EH (cell line): ENCODE results near the gene CPD.
"Not testable (repeated sequence)": the region's sequence is repeated elsewhere in the genome, so short reads cannot be mapped to it uniquely, and the experiment has no call there.

Experiments used
- DNase-seq: peaks from one replicate; pipeline ENCODE4 v3.0.0-alpha.2; 2015; ENCODE audit warnings: low read depth

CPD gene

DNA sequence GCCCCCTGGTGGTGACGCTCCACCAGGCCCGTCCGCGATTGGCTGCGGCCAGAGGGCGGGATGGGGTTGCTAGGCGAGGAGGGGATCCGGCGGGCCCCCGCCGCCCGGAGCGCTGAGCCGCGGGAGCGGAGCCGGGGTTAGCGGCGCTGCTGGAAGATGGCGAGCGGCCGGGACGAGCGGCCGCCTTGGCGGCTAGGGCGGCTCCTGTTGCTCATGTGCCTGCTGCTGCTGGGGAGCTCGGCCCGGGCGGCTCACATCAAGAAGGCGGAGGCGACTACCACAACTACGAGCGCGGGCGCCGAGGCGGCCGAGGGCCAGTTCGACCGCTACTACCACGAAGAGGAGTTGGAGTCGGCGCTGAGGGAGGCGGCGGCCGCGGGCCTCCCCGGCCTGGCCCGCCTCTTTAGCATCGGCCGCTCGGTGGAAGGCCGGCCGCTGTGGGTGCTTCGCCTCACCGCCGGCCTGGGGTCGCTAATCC lies at the start of gene CPD:
Gene CPD, plus strand, starts transcription at position 103 of the 478 bp plus-strand sequence. Its CDS starts 54 bp downstream, at position 157.
- DNase-seq, result peak; percentile 94

DNA sequence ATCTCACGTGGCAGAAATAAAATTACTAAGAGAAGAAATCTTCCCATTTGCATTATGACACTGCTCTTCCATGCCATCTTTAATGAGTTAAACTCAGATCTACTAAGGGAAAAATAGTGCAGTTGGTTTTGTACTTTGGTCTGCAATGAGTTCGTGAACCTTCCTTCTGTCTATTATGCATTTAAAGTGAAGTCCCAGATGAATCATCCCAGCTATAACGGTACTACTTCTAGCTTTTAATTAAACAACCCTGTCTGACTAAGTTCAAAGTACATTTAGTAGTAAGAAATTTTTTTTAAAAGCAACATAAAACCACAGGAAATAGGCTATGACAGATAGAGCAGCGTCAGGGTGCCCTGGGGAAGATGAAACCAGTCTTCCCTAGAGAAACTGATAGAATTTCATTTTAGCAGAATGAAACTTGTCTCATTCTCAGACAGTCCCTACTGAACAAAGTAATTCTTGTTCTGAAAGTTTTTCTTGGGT lies 46.6 kb upstream of the CPD start:
- peak; percentile 89 for DNase-seq

DNA sequence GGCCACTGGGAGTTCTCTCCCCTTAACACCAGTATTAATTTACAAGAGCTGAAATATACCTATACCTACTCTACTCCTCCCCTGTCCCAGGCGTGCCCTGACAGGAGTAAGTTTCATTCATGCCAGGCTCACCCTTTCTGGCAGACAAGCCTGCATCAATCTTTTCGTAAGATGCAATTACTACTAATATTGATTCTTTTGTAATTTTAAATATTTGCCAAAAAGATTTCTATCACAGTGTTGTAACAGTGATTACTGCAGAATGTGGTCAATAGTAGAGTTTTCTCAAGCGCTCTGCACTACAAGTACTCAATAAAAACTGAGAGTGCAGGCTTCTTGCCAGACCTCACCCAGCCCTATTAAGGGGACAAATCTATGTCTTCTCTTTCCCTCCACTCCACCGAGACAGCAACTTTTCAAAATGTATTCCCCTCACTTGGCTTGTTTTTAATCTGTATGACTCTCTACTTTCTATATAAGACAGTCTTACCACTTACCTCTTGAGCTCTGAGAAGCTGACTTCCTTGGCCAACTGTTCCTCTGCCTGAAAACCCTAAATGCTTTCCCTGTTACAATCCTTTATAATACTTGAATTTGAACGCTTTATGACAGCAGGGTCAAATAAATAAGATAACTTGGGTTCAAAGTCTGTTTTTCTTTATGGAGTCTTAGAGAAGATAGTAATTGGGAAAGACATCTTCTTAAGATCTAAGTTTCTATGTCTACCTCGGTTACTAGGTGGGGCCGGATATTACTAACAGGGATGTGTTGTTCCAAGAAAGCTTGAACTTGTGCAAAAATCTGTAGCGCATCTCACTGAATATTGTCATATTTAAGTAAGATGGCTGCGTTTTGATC lies 45.0 kb upstream of the CPD start, which contains the start of gene TMIGD1:
Gene TMIGD1, minus strand, starts transcription at position 555 of the 858 bp plus-strand sequence. CDS start 1,924 bp downstream, outside the sequence.
- no peak for DNase-seq

DNA sequence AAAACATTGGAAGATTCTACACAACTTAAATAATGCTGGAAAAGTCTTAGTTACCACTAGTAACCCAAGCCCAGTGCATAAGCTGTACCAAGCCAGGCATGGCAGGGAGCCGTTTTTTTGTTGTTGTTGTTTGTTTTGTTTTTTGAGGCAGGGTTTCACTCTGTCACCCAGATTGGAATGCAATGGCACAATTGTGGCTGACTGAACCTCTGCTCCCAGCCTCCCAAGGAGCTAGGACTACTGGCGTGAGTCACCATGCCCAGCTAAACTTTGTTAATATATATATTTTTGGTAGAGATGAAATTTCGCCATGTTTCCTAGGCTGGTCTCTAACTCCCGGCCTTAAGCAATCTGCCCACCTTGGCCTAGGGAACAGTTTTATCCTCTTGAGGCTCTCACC lies 44.3 kb upstream of the CPD start:
- DNase-seq, result peak; percentile 19

DNA sequence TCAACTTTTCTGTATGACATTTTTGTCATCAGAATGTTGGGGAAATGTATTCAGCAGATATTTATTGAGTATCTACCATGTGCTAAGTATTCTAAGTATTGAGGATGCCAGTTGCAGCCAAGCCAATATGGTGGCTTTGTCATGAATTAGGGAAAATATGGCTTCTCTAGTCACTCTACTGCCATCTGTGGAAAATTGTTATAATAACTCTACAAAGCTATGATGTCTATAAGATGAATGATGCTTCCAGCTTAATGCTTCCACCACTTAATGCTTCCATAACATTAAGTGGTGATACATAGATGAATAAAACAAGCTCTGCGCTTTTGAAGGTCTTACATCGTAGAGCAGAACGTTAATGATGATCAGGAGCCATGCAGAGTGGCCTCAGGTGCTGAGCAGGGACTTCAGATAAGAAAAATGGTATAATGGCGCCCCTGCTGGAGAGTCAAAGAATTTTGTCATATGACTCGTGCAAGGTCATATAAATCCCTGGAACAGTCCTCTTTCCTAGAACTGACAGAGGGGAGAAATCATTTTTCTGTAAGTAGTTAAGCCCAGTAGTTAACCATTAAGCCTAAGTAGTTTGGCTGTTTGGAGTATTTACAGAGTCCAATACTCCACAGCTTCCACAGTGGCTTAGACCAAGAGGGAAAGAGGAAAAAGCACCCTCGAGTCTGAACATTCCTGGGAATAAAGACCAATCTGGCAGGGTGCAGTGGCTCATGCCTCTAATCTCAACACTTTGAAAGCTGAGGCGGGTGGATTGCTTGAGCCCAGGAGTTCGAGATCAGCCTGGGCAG lies 42.2 kb upstream of the CPD start:
- DNase-seq, result peak; percentile 67

DNA sequence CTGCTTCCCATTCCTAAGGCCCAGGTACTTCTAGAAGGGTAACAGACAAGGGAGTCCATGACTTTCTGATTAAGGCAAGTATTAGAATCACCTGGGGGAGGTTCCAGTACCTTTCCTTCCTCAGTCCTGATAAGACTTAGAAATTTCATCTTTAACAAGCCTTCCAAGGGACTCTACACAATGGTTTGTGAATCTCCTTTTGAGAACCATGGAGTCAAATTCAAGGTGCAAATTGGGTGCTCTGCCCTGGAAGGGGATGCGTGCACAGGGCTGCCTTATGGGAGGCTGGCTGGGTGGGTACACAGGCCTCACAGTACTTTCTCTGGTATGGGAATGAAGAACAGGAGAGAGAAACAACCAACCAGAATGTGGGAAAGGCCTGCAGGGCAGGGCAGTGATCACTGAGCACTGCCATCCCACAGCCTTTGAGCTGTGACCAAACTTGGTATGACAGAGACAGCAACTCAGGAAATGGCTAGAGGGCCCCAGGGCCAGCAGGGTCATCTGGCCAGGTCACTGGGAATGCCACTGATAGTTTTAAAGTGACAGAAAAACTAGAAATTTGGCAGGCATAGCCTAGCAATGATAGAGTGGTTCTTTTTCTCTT lies 41.2 kb upstream of the CPD start:
- DNase-seq, result peak; percentile 55

DNA sequence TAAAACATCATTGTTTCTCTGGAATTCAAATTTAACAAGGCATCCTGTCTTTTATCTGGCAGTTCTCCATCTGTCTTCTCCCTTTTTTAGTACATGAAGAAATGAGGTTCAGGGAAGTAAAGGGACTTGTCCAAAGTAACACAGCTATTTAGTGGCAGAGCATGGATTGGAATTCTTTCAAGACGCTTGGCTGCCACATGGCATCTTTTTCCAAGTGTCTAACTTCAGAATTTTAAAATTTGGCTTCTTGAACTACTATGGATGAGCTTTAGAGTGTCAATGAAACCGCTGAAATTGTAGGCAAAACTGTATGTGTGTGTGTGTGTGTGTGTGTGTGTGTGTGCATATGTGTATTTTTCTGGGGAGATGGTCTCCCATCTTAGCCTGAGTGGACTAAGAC lies 39.6 kb upstream of the CPD start:
- DNase-seq, result no peak

DNA sequence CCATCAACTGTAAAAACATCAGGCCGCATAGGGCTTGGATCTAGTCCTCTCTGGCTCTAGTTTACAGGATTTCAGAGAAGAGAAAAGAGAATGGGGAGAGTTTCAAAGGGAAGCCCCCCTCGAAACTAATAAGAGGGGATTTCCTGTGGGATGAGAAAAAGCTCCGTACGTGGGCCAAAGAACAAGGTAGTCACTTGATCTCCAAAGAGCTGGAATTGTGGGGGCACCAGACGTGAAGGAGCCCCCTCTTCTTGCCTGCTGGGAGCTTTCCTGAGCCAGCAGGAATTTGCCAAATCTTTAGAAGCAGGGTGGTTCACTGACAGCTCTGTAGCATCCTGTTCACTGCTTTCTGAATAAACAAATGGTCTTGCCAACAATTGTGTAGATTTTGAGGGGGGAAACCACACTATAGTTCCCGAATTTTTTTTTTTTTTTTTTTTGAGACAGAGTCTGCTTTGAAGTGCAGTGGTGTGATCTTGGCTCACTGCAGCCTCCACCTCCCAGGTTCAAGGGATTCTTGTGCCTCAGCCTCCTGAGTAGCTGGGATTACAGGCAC lies 37.8 kb upstream of the CPD start:
- peak; percentile 28 for DNase-seq

DNA sequence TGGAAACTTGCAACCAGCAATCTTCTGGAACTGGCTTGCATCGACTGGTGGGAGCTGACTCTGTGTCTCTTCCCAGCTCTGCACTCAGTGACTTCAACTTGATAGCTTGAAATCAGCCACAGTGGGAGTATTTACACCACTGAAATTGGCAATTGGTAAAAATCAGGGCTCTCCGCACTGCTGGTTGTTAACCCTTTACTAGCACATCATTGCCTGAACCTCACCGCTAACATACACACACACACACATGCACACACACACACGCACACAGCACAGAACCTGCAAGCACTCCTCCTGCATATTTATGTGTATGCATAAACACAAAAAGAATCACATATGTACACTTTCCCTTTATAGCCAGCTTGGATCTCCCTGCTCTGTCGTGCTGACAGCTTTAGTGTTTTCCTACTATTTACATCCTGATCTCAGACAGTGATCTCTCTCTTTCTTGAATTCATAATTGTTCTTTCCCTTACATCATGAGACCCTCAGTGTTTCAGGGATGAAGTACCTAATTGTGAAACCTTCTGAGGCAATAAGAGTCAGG lies 37.0 kb upstream of the CPD start:
- no peak for DNase-seq

DNA sequence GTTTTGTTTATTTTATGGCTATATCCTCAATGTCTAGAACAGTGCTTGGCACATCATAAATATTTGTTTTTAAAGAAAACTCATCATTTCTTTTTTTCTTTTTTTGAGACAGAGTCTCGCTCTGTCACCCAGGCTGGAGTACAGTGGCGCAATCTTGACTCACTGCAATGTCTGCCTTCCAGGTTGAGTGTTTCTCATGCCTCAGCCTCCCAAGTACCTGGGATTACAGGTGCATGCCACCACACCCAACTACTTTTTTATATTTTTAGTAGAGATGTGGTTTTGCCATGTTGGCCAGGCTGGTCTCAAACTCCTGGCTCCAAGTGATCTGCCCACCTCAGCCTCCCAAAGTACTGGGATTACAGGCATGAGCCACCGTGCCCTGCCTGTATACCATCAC lies 35.5 kb upstream of the CPD start:
- DNase-seq, result not testable (repeated sequence)

DNA sequence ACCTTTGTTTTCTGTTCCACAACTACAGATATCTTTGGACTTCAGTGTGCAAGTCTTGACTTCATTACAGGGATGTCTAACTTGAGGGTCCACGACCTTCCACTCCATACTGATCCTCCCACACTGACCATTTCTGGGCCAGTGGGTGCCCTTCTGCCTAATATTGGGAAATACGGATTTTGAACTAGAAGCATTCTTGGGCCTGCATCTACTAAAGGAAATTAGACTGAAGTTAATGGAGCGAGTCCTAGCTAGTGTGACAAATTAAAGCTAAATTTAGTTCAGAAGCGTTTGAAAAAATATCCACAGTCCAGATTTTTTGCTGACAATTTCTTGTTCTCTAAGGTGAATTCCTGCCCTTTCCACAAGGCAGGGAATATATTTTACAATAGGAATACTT lies 34.9 kb upstream of the CPD start:
- no peak for DNase-seq

DNA sequence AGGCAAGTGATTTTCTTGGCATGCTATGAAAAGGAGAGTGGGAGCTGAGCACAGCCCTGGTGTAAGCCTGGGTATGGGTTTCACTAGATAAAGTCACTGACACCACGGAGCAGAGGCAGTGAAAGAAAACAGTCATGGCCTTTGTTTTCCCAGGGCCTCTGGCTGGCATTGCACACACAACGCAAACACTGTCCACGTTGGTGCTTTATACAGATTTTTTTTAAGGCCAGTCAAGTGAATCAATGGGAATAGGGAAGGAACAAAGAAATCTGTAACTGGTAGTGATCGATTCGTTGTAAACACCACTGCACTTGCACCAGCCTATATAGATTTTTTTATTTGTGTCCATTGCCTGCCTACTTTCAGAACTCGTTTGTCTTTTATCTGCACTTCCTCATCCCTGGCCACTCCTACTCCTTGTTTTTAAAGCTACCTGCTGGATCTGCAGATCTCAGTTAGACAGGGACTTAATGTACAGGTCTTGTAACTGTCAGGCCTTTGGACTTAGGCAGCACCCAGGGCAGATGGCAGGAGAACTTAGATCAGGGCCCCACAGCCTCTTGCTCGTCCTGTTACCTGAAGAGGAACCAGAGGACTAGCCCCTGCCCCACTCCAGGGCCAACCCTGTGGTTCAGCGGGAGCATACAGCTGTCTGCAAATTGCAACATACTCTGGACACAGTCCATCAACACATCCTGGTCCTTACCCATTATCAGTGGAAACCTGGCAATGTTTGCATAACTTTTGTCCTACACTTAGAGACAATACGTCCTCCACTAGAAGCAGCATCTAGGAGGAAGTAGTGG lies 34.2 kb upstream of the CPD start:
- DNase-seq, result peak; percentile 30

DNA sequence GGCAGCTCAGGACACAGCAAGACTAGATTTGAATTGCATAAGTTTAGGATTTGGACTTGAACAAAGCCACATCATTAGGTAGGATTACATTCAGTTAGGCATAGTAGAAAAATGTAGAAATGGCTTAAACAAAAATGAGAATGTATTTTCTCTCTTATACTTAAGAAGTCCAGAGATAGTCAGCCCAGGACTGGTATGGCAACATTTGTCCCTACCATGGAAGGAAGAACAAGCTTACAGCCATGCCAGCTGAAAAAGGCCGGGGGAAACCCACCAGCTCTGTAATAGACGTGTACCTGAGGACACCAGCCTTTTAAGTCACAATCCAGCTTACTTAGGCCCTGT lies 33.7 kb upstream of the CPD start:
- DNase-seq, result no peak

DNA sequence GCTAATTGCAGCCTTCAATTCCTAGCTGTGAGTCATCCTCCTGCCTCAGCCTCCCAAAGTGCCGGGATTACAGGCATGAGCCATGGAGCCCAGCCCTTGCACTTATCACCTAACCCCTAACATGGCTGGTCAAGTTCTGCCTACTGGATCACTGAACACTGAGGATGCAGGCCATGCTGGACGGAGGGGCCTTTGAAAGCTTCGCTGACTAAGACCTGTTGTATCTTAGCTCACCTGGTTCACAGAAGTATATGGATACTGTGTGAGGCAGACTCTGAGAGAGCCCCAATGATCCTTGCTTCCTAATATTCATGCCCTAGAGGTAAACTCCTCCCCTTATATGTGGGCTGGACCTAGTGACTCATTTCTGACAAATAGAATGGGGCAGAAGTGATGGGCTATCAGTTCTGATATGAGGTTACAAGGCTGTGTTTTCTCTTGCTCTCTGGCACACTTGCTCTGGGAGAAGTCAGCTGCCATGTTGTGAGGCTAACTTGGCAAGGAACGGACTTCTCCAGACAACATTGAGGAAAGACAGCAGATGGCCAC lies 33.1 kb upstream of the CPD start:
- DNase-seq, result no peak

DNA sequence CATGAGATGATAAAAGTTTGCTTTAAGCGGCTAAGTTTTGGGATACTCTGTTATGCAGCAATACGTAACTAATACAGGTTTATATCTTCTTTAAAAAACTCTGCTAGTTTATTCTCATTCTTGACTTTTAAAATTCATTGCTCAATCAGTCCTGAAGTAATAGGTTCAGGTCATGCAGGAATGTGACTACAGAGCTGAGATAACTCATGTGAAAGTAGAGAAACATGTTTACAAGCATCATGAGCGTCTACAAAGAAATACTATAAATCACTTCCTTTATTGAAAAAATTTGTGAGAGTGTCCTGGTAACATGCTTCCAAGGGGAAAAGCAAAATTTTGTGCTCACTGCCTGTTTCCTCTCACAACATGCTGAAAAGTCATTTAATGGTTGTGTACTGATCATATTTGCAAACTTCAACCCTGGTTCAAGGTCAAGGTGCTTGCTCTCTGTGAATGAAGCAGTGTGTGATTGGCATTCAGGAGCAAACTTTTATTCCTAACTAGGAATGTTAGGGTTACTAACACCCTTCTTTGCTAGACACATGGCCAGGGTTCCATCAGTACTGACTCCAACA lies 32.4 kb upstream of the CPD start:
- DNase-seq, result no peak

DNA sequence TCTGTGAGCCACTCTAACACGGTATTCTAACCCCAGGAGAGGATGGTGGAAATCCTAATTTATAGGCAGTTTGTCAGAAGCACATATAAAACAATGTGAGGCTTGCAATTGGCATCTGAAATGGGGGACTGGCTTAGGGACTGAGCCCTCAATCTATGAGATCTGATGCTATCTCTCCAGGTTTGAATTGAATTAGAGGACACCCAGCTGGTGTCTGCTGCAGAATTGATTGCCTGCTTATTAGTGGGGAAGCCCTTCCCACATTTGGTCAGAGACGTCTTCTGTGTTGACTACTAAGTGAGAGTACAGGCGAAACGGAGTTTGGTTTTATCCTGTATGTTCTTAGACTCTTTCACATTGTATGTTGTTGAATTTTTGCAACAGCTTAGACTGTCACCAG lies 31.2 kb upstream of the CPD start:
- no peak for DNase-seq

DNA sequence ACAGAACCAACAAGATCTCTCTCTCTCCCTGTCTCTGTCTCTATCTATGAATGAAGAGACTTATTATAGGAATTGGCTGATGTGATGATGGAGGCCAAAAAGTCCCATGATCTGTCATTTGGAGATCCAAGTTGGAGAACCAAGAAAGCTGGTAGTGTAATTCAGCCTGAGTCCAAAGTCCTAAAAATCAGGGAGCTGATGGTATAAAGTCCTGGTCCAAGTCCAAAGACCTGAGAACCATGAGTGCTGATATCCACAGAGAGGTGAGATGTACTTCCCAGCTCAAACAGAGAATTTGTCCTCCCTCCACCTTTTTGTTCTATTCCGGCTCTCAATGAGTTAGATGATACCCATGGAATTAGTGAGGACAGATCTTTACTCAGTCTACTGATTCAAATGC lies 29.5 kb upstream of the CPD start:
- DNase-seq, result no peak

DNA sequence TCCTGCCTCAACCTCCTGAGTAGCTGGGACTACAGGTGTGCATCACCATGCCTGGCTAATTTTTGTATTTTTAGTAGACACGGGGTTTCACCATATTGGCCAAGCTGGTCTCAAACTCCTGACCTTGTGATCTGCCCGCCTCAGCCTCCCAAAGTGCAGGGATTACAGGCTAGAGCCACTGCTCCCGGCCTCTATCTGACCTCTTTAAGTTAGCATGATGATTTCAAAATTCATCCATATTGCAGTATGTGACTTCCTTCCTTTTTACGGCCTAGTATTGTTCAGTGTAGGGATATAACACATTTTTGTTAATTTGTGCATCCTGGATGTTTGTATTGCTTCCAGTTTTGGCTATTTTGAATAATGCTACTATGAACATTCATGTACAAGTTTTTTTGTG lies 27.5 kb upstream of the CPD start:
- not testable (repeated sequence) for DNase-seq

DNA sequence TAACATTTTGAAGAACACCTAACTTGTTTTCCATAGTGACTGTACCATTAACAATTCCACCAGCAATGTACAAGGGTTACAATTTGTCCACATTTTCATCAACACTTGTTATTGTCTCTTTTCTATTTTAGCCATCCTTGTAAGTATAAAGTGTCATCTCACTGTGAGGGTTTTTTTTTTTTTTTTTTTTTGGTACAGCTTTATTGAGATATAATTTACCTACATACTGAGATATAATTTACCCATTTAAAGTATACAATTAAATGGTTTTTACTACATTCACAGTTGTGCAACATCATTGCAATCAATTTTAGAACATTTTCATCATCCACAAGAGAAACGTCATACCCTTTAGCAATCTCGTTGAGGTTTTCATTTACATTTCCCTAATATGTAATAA lies 27.0 kb upstream of the CPD start:
- no peak for DNase-seq

DNA sequence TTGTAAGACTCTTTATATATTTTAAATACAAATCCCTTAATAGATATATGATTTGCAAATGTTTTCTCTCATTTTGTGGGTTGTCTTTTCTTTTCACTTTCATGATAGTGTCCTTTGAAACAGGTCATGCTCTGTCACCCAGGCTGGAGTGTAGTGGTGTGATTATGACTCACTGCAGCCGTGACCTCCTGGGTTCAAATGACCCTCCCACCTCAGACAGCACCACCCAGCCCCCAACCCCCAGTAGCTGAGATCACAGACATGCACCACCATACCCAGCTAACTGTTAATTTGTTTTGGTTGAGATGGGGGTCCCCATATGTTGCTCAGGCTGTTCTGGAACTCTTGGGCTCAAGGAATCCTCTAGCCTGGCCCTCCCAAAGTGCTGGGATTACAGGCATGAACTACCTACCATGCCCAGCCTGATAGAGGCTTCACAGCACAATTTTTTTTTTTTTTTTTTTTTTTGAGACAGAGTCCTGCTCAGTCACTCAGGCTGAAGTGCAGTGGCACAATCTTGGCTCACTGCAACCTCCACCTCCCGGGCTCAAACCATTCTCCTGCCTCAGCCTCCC lies 26.4 kb upstream of the CPD start:
- DNase-seq, result no peak
